Measurements from ENCODE around the gene ERG28. TPM values are rescaled to one million over a fixed set of nuclear protein-coding genes. Genes with fewer than 3 reads are reported as not detected.
A peak's percentile ranks its signal among the peaks of the same experiment; 100 is the strongest.

Gene ERG28
- total RNA-seq, 1 donor from 2014 or later = 6.8 TPM

DNA sequence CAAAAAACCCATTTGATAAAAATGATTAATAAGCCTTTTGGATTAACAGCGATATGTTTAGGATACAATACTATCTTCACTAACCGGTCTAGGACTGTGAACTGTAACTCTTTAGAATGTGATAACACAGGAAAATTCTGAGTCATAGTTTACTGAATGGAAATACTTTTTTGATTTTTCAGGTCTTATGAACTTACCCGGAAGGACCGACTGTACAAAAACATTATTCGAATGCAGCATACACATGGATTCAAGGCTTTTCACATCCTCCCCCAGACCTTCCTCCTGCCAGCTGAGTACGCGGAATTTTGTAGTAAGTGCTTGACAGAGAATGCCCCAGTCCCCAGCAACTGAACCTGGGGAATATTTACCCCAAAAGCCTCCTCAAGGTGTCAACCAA lies 29.3 kb upstream of the ERG28 start:
- Histone ChIP-seq H3K4me3 (no peak overlapping the region), H3K27me3 (ENCODE audit: low read depth) (no peaks in the 10 kb centered on the region), H3K27ac (replicated peaks) (no peak overlapping the region), H3K36me3 (peaks cover 34% of the 10 kb centered on the region), H3K9me3 (replicated peaks) (peaks cover 5% of the 10 kb centered on the region), H3K4me1 (no peaks in the 10 kb centered on the region)
- no peak for DNase-seq
- intact Hi-C loops (cut with micrococcal nuclease) = no loop called here
- TF ChIP-seq, protein P1, sequence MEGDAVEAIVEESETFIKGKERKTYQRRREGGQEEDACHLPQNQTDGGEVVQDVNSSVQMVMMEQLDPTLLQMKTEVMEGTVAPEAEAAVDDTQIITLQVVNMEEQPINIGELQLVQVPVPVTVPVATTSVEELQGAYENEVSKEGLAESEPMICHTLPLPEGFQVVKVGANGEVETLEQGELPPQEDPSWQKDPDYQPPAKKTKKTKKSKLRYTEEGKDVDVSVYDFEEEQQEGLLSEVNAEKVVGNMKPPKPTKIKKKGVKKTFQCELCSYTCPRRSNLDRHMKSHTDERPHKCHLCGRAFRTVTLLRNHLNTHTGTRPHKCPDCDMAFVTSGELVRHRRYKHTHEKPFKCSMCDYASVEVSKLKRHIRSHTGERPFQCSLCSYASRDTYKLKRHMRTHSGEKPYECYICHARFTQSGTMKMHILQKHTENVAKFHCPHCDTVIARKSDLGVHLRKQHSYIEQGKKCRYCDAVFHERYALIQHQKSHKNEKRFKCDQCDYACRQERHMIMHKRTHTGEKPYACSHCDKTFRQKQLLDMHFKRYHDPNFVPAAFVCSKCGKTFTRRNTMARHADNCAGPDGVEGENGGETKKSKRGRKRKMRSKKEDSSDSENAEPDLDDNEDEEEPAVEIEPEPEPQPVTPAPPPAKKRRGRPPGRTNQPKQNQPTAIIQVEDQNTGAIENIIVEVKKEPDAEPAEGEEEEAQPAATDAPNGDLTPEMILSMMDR (IDR thresholded peaks at IDR 0.05; ENCODE audit: borderline replicate concordance) = no peak

GRCh38 chr14:75689012-75689411 lies 28.3 kb upstream of the ERG28 start:
- Histone ChIP-seq H3K27ac (replicated peaks) (no peak overlapping the region), H3K9me3 (replicated peaks) (no peaks in the 10 kb centered on the region), H3K36me3 (peaks cover 33% of the 10 kb centered on the region), H3K4me1 (no peaks in the 10 kb centered on the region), H3K4me3 (no peak overlapping the region), H3K27me3 (ENCODE audit: low read depth) (no peaks in the 10 kb centered on the region)
- TF ChIP-seq, protein P1 (IDR thresholded peaks at IDR 0.05; ENCODE audit: borderline replicate concordance) = no peak
- intact Hi-C loops (cut with micrococcal nuclease) = no loop called here
- DNase-seq = peak; percentile 37

- intact Hi-C loops (cut with micrococcal nuclease) = no loop called here
- no peak overlapping the region for H3K4me3 ChIP-seq
- peaks cover 45% of the 10 kb centered on the region for H3K36me3 ChIP-seq
- H3K27me3 ChIP-seq (ENCODE audit: low read depth) = no peaks in the 10 kb centered on the region
- no peaks in the 10 kb centered on the region for H3K9me3 ChIP-seq (replicated peaks)
- no peak overlapping the region for H3K27ac ChIP-seq (replicated peaks)
- TF ChIP-seq, protein P1 (IDR thresholded peaks at IDR 0.05; ENCODE audit: borderline replicate concordance) = no peak
- H3K4me1 ChIP-seq = no peaks in the 10 kb centered on the region
- no peak for DNase-seq
Measured at GRCh38 chr14:75685910-75686309, 25.2 kb upstream of the ERG28 start.

DNA sequence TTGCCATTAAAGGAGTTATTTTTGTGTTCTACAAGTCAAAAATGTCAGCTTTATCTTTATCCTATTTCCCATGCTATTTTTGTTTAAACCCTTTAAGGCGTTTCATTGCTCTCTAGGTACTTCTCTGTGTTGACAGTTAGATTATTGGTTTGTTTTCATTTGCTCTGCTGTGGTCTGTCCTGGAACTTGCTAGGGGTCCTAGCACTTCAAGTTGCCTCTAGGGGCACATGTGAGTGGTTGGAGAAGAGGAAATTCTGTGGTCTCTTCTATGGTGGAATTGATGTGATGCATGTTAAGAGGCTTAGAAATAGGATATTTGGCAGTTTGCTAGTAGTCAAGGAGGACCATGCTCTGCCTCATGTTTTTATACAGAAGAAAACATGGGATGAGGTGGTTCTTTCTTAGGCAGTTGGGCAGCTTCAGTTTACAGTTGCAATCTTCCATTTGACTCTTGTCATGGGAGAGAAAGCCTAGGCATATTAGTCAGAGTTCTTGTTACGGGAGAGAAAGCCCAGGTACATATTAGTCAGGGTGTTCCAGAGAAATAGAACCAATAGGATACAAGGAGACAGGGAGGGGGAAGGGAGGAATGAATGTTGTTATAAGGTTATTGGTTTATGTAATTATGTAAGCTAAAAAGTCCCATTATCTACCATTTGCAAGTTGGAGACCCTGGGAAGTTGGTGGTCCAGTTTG lies 14.7 kb upstream of the ERG28 start:
- H3K4me3 ChIP-seq = no peak overlapping the region
- intact Hi-C loops (cut with micrococcal nuclease) = no loop called here
- no peak overlapping the region for H3K27ac ChIP-seq (replicated peaks)
- no peaks in the 10 kb centered on the region for H3K27me3 ChIP-seq (ENCODE audit: low read depth)
- TF ChIP-seq, protein P1 (IDR thresholded peaks at IDR 0.05; ENCODE audit: borderline replicate concordance) = no peak
- peaks cover 24% of the 10 kb centered on the region for H3K36me3 ChIP-seq
- peaks cover 10% of the 10 kb centered on the region for H3K9me3 ChIP-seq (replicated peaks)
- H3K4me1 ChIP-seq = peaks cover 9% of the 10 kb centered on the region
- no peak for DNase-seq

GRCh38 chr14:75673345-75674035 lies 12.8 kb upstream of the ERG28 start:
- H3K4me1 ChIP-seq = peaks cover 9% of the 10 kb centered on the region
- no peak for DNase-seq
- H3K36me3 ChIP-seq = peaks cover 40% of the 10 kb centered on the region
- intact Hi-C loops (cut with micrococcal nuclease) = no loop called here
- no peak overlapping the region for H3K4me3 ChIP-seq
- no peaks in the 10 kb centered on the region for H3K27me3 ChIP-seq (ENCODE audit: low read depth)
- TF ChIP-seq, protein P1 (IDR thresholded peaks at IDR 0.05; ENCODE audit: borderline replicate concordance) = no peak
- peaks cover 10% of the 10 kb centered on the region for H3K9me3 ChIP-seq (replicated peaks)
- H3K27ac ChIP-seq (replicated peaks) = no peak overlapping the region

All from left ventricle myocardium inferior (tissue), 1 donor.